Astrocyte (in vitro differentiated cells and primary cell): ENCODE data around the gene PNKP.

Experiments
- EZH2 ChIP-seq: IDR thresholded peaks from 2 replicates; pipeline ENCODE4 v1.6.1; 2012; ENCODE audit warnings: mild to moderate bottlenecking, low read length, inconsistent platforms; ENCODE audit not compliant: insufficient read depth
- TF ChIP-seq, protein P1 (sequence below): IDR thresholded peaks from 2 replicates; pipeline ENCODE4 v1.5.1; 2011; ENCODE audit warnings: low read depth, mild to moderate bottlenecking, inconsistent platforms, low read length, moderate library complexity; ENCODE audit not compliant: insufficient read depth

DNA sequence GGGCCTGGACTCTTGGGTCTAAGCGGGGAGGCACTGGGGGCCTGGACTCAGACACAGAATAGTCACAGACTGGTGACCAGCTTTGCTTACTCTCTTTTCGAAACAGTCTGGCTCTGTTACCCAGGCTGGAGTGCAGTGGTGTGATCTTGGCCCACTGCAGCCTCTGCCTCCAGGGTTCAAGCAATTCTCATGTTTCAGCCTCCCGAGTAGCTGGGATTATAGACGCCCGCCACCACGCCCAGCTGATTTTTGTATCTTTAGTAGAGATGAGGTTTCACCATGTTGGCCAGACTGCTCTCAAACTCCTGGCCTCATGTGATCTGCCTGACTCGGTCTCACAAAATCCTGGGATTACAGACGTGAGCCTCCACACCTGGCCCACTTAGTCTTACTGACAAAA lies 38.2 kb downstream of the PNKP start:
- TF ChIP-seq, protein P1, sequence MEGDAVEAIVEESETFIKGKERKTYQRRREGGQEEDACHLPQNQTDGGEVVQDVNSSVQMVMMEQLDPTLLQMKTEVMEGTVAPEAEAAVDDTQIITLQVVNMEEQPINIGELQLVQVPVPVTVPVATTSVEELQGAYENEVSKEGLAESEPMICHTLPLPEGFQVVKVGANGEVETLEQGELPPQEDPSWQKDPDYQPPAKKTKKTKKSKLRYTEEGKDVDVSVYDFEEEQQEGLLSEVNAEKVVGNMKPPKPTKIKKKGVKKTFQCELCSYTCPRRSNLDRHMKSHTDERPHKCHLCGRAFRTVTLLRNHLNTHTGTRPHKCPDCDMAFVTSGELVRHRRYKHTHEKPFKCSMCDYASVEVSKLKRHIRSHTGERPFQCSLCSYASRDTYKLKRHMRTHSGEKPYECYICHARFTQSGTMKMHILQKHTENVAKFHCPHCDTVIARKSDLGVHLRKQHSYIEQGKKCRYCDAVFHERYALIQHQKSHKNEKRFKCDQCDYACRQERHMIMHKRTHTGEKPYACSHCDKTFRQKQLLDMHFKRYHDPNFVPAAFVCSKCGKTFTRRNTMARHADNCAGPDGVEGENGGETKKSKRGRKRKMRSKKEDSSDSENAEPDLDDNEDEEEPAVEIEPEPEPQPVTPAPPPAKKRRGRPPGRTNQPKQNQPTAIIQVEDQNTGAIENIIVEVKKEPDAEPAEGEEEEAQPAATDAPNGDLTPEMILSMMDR, result no peak
- TF ChIP-seq EZH2, result no peak
